ENCODE measurements around the gene SLC40A1. TPM values are rescaled to one million over a fixed set of nuclear protein-coding genes. Genes with fewer than 3 reads are reported as not detected.

SLC40A1 gene
- polyA plus RNA-seq, 1 experiment = 5.2 TPM

GRCh38 chr2:189561371-189562038 is 19.1 kb downstream of the SLC40A1 start:
- no peaks in the 10 kb centered on the region for H3K27me3 ChIP-seq (ENCODE audit: control insufficient read depth, insufficient read depth, low read length)
- ChIA-PET CTCF (interaction anchor here (0.5 kb wide), 1 partner anchor 185 kb away, joined by 3 read pairs; no protein-coding TSS in a partner anchor), POLR2A (no interaction called here)
- H3K9me3 ChIP-seq (ENCODE audit: control insufficient read depth, insufficient read depth, low read length) = no peaks in the 10 kb centered on the region
- TF ChIP-seq CTCF (IDR thresholded peaks at IDR 0.05; ENCODE audit: low read depth, low read length) = no peak
- H3K27ac ChIP-seq (ENCODE audit: low read depth, low read length) = no peak overlapping the region
- no peak overlapping the region for H3K4me3 ChIP-seq (ENCODE audit: low read depth, low read length)
- no peak for DNase-seq (ENCODE audit: low read depth, low spot score)

- TF ChIP-seq CTCF (IDR thresholded peaks at IDR 0.05; ENCODE audit: low read depth, low read length) = no peak
- Histone ChIP-seq H3K27me3 (ENCODE audit: control insufficient read depth, insufficient read depth, low read length) (no peaks in the 10 kb centered on the region), H3K27ac (ENCODE audit: low read depth, low read length) (no peak overlapping the region), H3K4me3 (ENCODE audit: low read depth, low read length) (no peak overlapping the region), H3K9me3 (ENCODE audit: control insufficient read depth, insufficient read depth, low read length) (no peaks in the 10 kb centered on the region)
- ChIA-PET POLR2A (interaction anchor here (1.4 kb wide), 1 partner anchor 38 kb away, joined by 5 read pairs; no protein-coding TSS in a partner anchor), CTCF (no interaction called here)
- no peak for DNase-seq (ENCODE audit: low read depth, low spot score)
Observed at GRCh38 chr2:189560273-189560586, 20.4 kb downstream of the SLC40A1 start.

- no peak for DNase-seq (ENCODE audit: low read depth, low spot score)
- TF ChIP-seq CTCF (IDR thresholded peaks at IDR 0.05; ENCODE audit: low read depth, low read length) = no peak
- H3K9me3 ChIP-seq (ENCODE audit: control insufficient read depth, insufficient read depth, low read length) = no peaks in the 10 kb centered on the region
- no peak overlapping the region for H3K4me3 ChIP-seq (ENCODE audit: low read depth, low read length)
- ChIA-PET POLR2A (interaction anchor here (1.4 kb wide), 1 partner anchor 38 kb away, joined by 5 read pairs; no protein-coding TSS in a partner anchor), CTCF (interaction anchor here (0.6 kb wide), 1 partner anchor 13 kb away, joined by 5 read pairs; no protein-coding TSS in a partner anchor)
- H3K27ac ChIP-seq (ENCODE audit: low read depth, low read length) = no peak overlapping the region
- H3K27me3 ChIP-seq (ENCODE audit: control insufficient read depth, insufficient read depth, low read length) = no peaks in the 10 kb centered on the region
Observed at GRCh38 chr2:189559579-189560272, 20.9 kb downstream of the SLC40A1 start.

GRCh38 chr2:189558516-189559272 is 21.9 kb downstream of the SLC40A1 start:
- Histone ChIP-seq H3K27me3 (ENCODE audit: control insufficient read depth, insufficient read depth, low read length) (no peaks in the 10 kb centered on the region), H3K27ac (ENCODE audit: low read depth, low read length) (no peak overlapping the region), H3K9me3 (ENCODE audit: control insufficient read depth, insufficient read depth, low read length) (no peaks in the 10 kb centered on the region), H3K4me3 (ENCODE audit: low read depth, low read length) (no peak overlapping the region)
- ChIA-PET CTCF (interaction anchor here (0.6 to 1.4 kb wide), 2 partner anchors 12 to 102 kb away, joined by 5 to 7 read pairs; no protein-coding TSS in a partner anchor), POLR2A (interaction anchor here (0.6 kb wide), 1 partner anchor 54 kb away, joined by 4 read pairs; no protein-coding TSS in a partner anchor)
- no peak for DNase-seq (ENCODE audit: low read depth, low spot score)
- no peak for TF ChIP-seq CTCF (IDR thresholded peaks at IDR 0.05; ENCODE audit: low read depth, low read length)
